Ovary (tissue), 9 donors: ENCODE measurements around the gene SIX5. TPM values are rescaled to one million over a fixed set of nuclear protein-coding genes. Genes with fewer than 3 reads are reported as not detected.
A peak's percentile ranks its signal among the peaks of the same experiment; 100 is the strongest.

Experiments
- DNase-seq, 5 donors: peaks; one replicate each; pipeline ENCODE4 v3.0.0-alpha.2; 2019 to 2020
- H3K27ac ChIP-seq, 2 donors: fragments of 200-600 bp; one replicate each; pipeline versions ENCODE4 v1.5.1 to v1.8.0; 2019 to 2022
- H3K27me3 ChIP-seq: fragments of 200-600 bp; one replicate; pipeline ENCODE4 v1.8.0; 2022
- H3K36me3 ChIP-seq: fragments of 200-600 bp; sonication (generic); one replicate; pipeline ENCODE4 v1.5.1; 2019
- H3K4me1 ChIP-seq: one replicate; pipeline ENCODE4 v1.8.1; 2013; ENCODE audit warnings: mild to moderate bottlenecking, moderate library complexity; ENCODE audit not compliant: insufficient read depth
- H3K4me3 ChIP-seq: fragments of 200-600 bp; sonication (generic); one replicate; pipeline ENCODE4 v1.5.1; 2017
- H3K9me3 ChIP-seq, 2 donors: fragments of 200-600 bp in 1 of 2; sonication (generic) in 1 of 2; one replicate each; pipeline versions ENCODE4 v1.5.1 to v1.8.1; 2013 to 2019; ENCODE audit warnings: mild to moderate bottlenecking in 1 of 2, moderate library complexity in 1 of 2
- CTCF ChIP-seq, 3 donors: fragments of 450-650 bp in 2 of 3; fragments of 200-600 bp in 1 of 3; IDR thresholded peaks; one replicate each; pipeline versions ENCODE4 v1.5.1 to v1.8.0; 2016 to 2022; ENCODE audit warnings: antibody characterized with exemption in 3 of 3, mild to moderate bottlenecking in 1 of 3
- EP300 ChIP-seq: sonication (generic); formaldehyde crosslinking; IDR thresholded peaks from one replicate; pipeline ENCODE4 v1.6.1; 2017; ENCODE audit warnings: antibody characterized with exemption
- POLR2A ChIP-seq: fragments of 450-650 bp; IDR thresholded peaks from one replicate; pipeline ENCODE4 v1.6.1; 2017; ENCODE audit warnings: antibody characterized with exemption, mild to moderate bottlenecking, moderate library complexity
- WGBS, 3 donors: extraction: QIAGEN DNeasy Blood & Tissue Kit in 1 of 3; methylation state at CpG; one replicate each; pipeline versions ENCODE4 v1.1.5 to v1.1.7; 2013 to 2017; 5-methylcytosine and 5-hydroxymethylcytosine counted together
- intact Hi-C, 4 donors: fragments of 100-400 bp; cut with DNase I; formaldehyde crosslinking; loops; one replicate each; pipeline versions ENCODE4 v1.11.0 to v1.15.1; 2022 to 2023
- polyA plus RNA-seq, 2 donors: library from polyadenylated mRNA; stranded (reverse); fragments of 200-250 nt in 1 of 2; fragments of 350-450 nt in 1 of 2; fragmentation: Illumina TruSeq in 1 of 2; extraction: RNeasy Lipid Tissue Mini Kit (QIAGEN cat#74804) in 1 of 2; gene quantifications; one replicate each; pipeline ENCODE4 v1.2.3, GENCODE V29; 2013 to 2014
- total RNA-seq, 7 donors: library from RNA; depleted of rRNA in 2 of 7; stranded (reverse); fragments of >200 nt in 2 of 7; fragmentation: NEBNext Ultra II Directional in 3 of 7; extraction: Animal tissue kit (Norgen Biotek cat#: 25700) in 3 of 7; gene quantifications; one replicate each; pipeline versions ENCODE4 v1.1.0 to v1.2.4, GENCODE V29; 2016 to 2023
- donor health status: DM: no; HTN: no; CAD: no; lungs with moderate emphysema.
- donor health status: DM: no; HTN: no; CAD: no.
- donor health status: Bipolar disorder and iron deficiency.
- donor health status: DM: yes; HTN: yes; CAD: no.
- donor health status: DM: no; HTN: no; CAD: no.
- donor health status: DM: yes; HTN: yes; CAD: no.

SIX5 gene
- total and polyA plus RNA-seq, 9 donors: 5.4 to 64.4 (median 43.5) TPM

GRCh38 chr19:45794627-45795026 lies 25.6 kb upstream of the SIX5 start:
- Histone ChIP-seq H3K4me1 (peaks cover 6% of the 10 kb centered on the region), H3K36me3 (no peaks in the 10 kb centered on the region), H3K27ac (no peak overlapping the region), H3K4me3 (no peak overlapping the region), H3K9me3 (no peaks in the 10 kb centered on the region), H3K27me3 (no peaks in the 10 kb centered on the region)
- no peak for TF ChIP-seq POLR2A
- no peak for TF ChIP-seq CTCF (IDR thresholded peaks at IDR 0.05)
- TF ChIP-seq EP300: no peak
- WGBS, 3 donors: 76 to 79% (median 77%) methylated on average over 2 of the region's 2 CpGs
- no peak for DNase-seq
- intact Hi-C loops: no loop called here

GRCh38 chr19:45793876-45794275 lies 24.8 kb upstream of the SIX5 start:
- WGBS, 3 donors: 51 to 57% (median 53%) methylated on average over 6 of the region's 6 CpGs
- H3K27ac ChIP-seq: no peak overlapping the region

GRCh38 chr19:45793178-45793564 lies 24.1 kb upstream of the SIX5 start:
- TF ChIP-seq CTCF (IDR thresholded peaks at IDR 0.05) (no peak), POLR2A (no peak), EP300 (no peak)
- no peak for DNase-seq
- intact Hi-C loops: no loop called here
- Histone ChIP-seq H3K4me1 (peaks cover 6% of the 10 kb centered on the region), H3K4me3 (no peak overlapping the region), H3K27me3 (no peaks in the 10 kb centered on the region), H3K9me3 (no peaks in the 10 kb centered on the region), H3K36me3 (no peaks in the 10 kb centered on the region), H3K27ac (no peak overlapping the region)
- 36 to 47% (median 40%) methylated on average over 3 of the region's 3 CpGs for WGBS, 3 donors

More at GRCh38 chr19:45793876-45794275, 24.8 kb upstream of the SIX5 start:
- Histone ChIP-seq H3K9me3 (no peaks in the 10 kb centered on the region), H3K4me1 (peaks cover 6% of the 10 kb centered on the region), H3K27me3 (no peaks in the 10 kb centered on the region), H3K36me3 (no peaks in the 10 kb centered on the region), H3K4me3 (no peak overlapping the region)
- TF ChIP-seq CTCF (IDR thresholded peaks at IDR 0.05): no peak
- TF ChIP-seq POLR2A: no peak
- TF ChIP-seq EP300: no peak
- no peak for DNase-seq
- intact Hi-C loops: no loop called here

- WGBS, 3 donors: 0 to 2% (median 1%) methylated on average over 65 to 86 of the region's 86 CpGs
- intact Hi-C loops: no loop called here
- H3K27ac ChIP-seq: peak within 1 kb of the TSS in 1 of 2 donors; percentile 82
- peaks cover 6% of the 10 kb centered on the region for H3K4me1 ChIP-seq
- DNase-seq: peak; percentile 100
- no peaks in the 10 kb centered on the region for H3K27me3 ChIP-seq
- TF ChIP-seq POLR2A (peak; percentile 62), CTCF (IDR thresholded peaks at IDR 0.05) (peak in 1 of 3 donors; percentile 14), EP300 (peak; percentile 28)
- no peaks in the 10 kb centered on the region for H3K9me3 ChIP-seq
- H3K4me3 ChIP-seq: peak within 1 kb of the TSS; percentile 68
- no peaks in the 10 kb centered on the region for H3K36me3 ChIP-seq
Observed at GRCh38 chr19:45792470-45793177, 23.6 kb upstream of the SIX5 start, which contains the start of gene DMWD. Gene DMWD (minus strand): TSS chr19:45792845. CDS start chr19:45792756, 89 bp downstream.
